H1 (cell line): ENCODE data around the gene H2AZ1. TPM values are rescaled to one million over a fixed set of nuclear protein-coding genes. Genes with fewer than 3 reads are reported as not detected.

Experiments used
- CHD1 ChIP-seq: IDR thresholded peaks from 2 replicates; pipeline ENCODE4 v1.6.1; 2012; ENCODE audit warnings: low read depth, low read length, improper control_type of control experiment
- POLR2A ChIP-seq, 2 experiments: IDR thresholded peaks; 1 replicate in 1 of 2; 2 replicates in 1 of 2; pipeline ENCODE4 v1.6.1; 2011; ENCODE audit warnings: low read depth in 2 of 2, low read length in 2 of 2, mild to moderate bottlenecking in 2 of 2; ENCODE audit errors: control extremely low read depth in 1 of 2
- polyA plus RNA-seq, 7 experiments: library from polyadenylated mRNA; depleted of rRNA in 3 of 7; stranded (reverse) in 5 of 7; unstranded in 2 of 7; fragments of >200 nt in 5 of 7; fragments of 200-250 nt in 2 of 7; gene quantifications; 1 replicate in 5 of 7; 2 replicates in 1 of 7; 4 replicates in 1 of 7; pipeline versions ENCODE4 v1.2.1 to v1.2.3, GENCODE V29; 2011 to 2013; ENCODE audit warnings: missing spikeins in 2 of 7, mixed read lengths in 2 of 7
- total RNA-seq: library from RNA; stranded (reverse); fragmentation: NEBNext Ultra II Directional; extraction: Animal tissue kit (Norgen Biotek cat#: 25700); gene quantifications from 2 replicates; pipeline ENCODE4 v1.2.1, GENCODE V29; 2021
- TF ChIP-seq, protein P1 (sequence below): fragments of 300-600 bp; sonication (generic); IDR thresholded peaks from 2 replicates; pipeline ENCODE4 v1.7.1; 2012; ENCODE audit warnings: low read length, moderate library complexity, mild to moderate bottlenecking, inconsistent platforms; ENCODE audit not compliant: insufficient replicate concordance
- TF ChIP-seq, protein P2 (sequence below): IDR thresholded peaks from 2 replicates; pipeline ENCODE4 v1.6.1; 2012; ENCODE audit warnings: low read length, inconsistent platforms

Gene H2AZ1
- total and polyA plus RNA-seq, 2 of the 8 experiments (the other 6 are each of a cell fraction or from before 2014, with no cell fraction given), result 831 to 898 TPM

DNA sequence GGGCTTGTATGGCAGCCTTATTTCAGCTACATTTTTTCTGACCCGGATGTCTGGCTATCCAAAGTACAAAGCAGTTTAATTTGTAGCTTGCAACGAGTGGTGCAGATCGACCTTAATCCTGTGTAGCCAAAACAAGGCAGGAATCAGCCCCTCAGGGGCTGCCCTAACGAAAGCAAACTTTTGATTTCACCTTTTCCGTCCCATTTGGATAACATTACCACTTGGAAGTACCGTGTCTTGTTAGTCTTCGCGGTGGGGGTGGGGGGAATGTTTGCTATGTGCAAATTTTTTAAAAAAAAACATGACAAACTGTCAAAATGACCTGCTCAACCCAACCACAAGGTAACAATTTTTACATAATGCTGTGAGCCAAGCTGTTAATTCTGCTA, 2.9 kb downstream of the H2AZ1 start (continued):
- TF ChIP-seq, protein P1, sequence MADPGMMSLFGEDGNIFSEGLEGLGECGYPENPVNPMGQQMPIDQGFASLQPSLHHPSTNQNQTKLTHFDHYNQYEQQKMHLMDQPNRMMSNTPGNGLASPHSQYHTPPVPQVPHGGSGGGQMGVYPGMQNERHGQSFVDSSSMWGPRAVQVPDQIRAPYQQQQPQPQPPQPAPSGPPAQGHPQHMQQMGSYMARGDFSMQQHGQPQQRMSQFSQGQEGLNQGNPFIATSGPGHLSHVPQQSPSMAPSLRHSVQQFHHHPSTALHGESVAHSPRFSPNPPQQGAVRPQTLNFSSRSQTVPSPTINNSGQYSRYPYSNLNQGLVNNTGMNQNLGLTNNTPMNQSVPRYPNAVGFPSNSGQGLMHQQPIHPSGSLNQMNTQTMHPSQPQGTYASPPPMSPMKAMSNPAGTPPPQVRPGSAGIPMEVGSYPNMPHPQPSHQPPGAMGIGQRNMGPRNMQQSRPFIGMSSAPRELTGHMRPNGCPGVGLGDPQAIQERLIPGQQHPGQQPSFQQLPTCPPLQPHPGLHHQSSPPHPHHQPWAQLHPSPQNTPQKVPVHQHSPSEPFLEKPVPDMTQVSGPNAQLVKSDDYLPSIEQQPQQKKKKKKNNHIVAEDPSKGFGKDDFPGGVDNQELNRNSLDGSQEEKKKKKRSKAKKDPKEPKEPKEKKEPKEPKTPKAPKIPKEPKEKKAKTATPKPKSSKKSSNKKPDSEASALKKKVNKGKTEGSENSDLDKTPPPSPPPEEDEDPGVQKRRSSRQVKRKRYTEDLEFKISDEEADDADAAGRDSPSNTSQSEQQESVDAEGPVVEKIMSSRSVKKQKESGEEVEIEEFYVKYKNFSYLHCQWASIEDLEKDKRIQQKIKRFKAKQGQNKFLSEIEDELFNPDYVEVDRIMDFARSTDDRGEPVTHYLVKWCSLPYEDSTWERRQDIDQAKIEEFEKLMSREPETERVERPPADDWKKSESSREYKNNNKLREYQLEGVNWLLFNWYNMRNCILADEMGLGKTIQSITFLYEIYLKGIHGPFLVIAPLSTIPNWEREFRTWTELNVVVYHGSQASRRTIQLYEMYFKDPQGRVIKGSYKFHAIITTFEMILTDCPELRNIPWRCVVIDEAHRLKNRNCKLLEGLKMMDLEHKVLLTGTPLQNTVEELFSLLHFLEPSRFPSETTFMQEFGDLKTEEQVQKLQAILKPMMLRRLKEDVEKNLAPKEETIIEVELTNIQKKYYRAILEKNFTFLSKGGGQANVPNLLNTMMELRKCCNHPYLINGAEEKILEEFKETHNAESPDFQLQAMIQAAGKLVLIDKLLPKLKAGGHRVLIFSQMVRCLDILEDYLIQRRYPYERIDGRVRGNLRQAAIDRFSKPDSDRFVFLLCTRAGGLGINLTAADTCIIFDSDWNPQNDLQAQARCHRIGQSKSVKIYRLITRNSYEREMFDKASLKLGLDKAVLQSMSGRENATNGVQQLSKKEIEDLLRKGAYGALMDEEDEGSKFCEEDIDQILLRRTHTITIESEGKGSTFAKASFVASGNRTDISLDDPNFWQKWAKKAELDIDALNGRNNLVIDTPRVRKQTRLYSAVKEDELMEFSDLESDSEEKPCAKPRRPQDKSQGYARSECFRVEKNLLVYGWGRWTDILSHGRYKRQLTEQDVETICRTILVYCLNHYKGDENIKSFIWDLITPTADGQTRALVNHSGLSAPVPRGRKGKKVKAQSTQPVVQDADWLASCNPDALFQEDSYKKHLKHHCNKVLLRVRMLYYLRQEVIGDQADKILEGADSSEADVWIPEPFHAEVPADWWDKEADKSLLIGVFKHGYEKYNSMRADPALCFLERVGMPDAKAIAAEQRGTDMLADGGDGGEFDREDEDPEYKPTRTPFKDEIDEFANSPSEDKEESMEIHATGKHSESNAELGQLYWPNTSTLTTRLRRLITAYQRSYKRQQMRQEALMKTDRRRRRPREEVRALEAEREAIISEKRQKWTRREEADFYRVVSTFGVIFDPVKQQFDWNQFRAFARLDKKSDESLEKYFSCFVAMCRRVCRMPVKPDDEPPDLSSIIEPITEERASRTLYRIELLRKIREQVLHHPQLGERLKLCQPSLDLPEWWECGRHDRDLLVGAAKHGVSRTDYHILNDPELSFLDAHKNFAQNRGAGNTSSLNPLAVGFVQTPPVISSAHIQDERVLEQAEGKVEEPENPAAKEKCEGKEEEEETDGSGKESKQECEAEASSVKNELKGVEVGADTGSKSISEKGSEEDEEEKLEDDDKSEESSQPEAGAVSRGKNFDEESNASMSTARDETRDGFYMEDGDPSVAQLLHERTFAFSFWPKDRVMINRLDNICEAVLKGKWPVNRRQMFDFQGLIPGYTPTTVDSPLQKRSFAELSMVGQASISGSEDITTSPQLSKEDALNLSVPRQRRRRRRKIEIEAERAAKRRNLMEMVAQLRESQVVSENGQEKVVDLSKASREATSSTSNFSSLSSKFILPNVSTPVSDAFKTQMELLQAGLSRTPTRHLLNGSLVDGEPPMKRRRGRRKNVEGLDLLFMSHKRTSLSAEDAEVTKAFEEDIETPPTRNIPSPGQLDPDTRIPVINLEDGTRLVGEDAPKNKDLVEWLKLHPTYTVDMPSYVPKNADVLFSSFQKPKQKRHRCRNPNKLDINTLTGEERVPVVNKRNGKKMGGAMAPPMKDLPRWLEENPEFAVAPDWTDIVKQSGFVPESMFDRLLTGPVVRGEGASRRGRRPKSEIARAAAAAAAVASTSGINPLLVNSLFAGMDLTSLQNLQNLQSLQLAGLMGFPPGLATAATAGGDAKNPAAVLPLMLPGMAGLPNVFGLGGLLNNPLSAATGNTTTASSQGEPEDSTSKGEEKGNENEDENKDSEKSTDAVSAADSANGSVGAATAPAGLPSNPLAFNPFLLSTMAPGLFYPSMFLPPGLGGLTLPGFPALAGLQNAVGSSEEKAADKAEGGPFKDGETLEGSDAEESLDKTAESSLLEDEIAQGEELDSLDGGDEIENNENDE, result peak; percentile 28
- TF ChIP-seq, protein P2, sequence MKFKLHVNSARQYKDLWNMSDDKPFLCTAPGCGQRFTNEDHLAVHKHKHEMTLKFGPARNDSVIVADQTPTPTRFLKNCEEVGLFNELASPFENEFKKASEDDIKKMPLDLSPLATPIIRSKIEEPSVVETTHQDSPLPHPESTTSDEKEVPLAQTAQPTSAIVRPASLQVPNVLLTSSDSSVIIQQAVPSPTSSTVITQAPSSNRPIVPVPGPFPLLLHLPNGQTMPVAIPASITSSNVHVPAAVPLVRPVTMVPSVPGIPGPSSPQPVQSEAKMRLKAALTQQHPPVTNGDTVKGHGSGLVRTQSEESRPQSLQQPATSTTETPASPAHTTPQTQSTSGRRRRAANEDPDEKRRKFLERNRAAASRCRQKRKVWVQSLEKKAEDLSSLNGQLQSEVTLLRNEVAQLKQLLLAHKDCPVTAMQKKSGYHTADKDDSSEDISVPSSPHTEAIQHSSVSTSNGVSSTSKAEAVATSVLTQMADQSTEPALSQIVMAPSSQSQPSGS, result peak; percentile 12; the same call in 1 of the 2 replicates
- peak in 1 of 2 experiments; percentile 95; a peak in 2 of 3 replicates for TF ChIP-seq POLR2A (IDR thresholded peaks at IDR 0.05; ENCODE audit: control extremely low read depth in 1 of 2, low read depth in 2 of 2, low read length in 2 of 2)
- TF ChIP-seq CHD1, result no peak
